HEK293 (cell line): ENCODE measurements around the gene INS.
A peak's percentile ranks its signal among the peaks of the same experiment; 100 is the strongest.

Experiments used
- CTCF ChIA-PET: fragments of 350-600 bp; formaldehyde crosslinking; extraction: SDS; loops from one replicate; lab custom pipeline; 2021; ENCODE audit warnings: antibody characterized with exemption; lab: Yijun Ruan, JAX
- POLR2A ChIA-PET: fragments of 300-600 bp; formaldehyde crosslinking; extraction: SDS; loops from one replicate; lab custom pipeline; 2020; ENCODE audit warnings: antibody characterized with exemption, inconsistent platforms; lab: Yijun Ruan, JAX
- H3K27ac ChIP-seq: fragments of 200-500 bp; sonication (Bioruptor generic); 2 replicates; pipeline ENCODE4 v1.5.1; 2014; ENCODE audit warnings: low read depth, low read length, control low read depth, inconsistent platforms; ENCODE audit errors: extremely low read depth
- H3K36me3 ChIP-seq, 2 experiments: fragments of 200-500 bp in 1 of 2; sonication (Bioruptor generic) in 1 of 2; 1 replicate in 1 of 2; 2 replicates in 1 of 2; pipeline ENCODE4 v1.5.1; 2014 to 2017; ENCODE audit warnings: inconsistent platforms in 2 of 2, low read length in 2 of 2; ENCODE audit not compliant: control insufficient read depth in 2 of 2, insufficient read depth in 1 of 2
- H3K4me1 ChIP-seq: fragments of 200-500 bp; sonication (Bioruptor generic); 2 replicates; pipeline ENCODE4 v1.5.1; 2014; ENCODE audit warnings: mild to moderate bottlenecking, low read length, inconsistent platforms; ENCODE audit not compliant: control insufficient read depth, insufficient read depth
- H3K4me3 ChIP-seq: 2 replicates; pipeline ENCODE4 v1.5.1; 2011; ENCODE audit warnings: low read depth, mild to moderate bottlenecking, control low read depth, low read length, moderate library complexity
- H3K9me3 ChIP-seq: fragments of 200-500 bp; sonication (Bioruptor generic); 2 replicates; pipeline ENCODE4 v1.5.1; 2014; ENCODE audit warnings: low read depth, low read length, inconsistent platforms; ENCODE audit not compliant: control insufficient read depth, insufficient read depth
- HOXC10 ChIP-seq: sonication (generic); formaldehyde crosslinking; IDR thresholded peaks from 2 replicates; pipeline ENCODE4 v1.8.1; 2023; ENCODE audit warnings: mild to moderate bottlenecking, missing genetic modification reagents
- SCRT1 ChIP-seq: fragments of 450-650 bp; formaldehyde crosslinking; IDR thresholded peaks from 2 replicates; pipeline ENCODE4 v1.5.1; 2016; ENCODE audit warnings: missing biosample characterization, missing genetic modification characterization, borderline replicate concordance
- ZBTB17 ChIP-seq: fragments of 450-650 bp; formaldehyde crosslinking; IDR thresholded peaks from 2 replicates; pipeline ENCODE4 v1.5.1; 2016; ENCODE audit warnings: missing biosample characterization, missing genetic modification characterization
- ZBTB48 ChIP-seq: fragments of 450-650 bp; formaldehyde crosslinking; IDR thresholded peaks from 2 replicates; pipeline ENCODE4 v1.5.1; 2016; ENCODE audit warnings: missing biosample characterization, missing genetic modification characterization
- ZIC2 ChIP-seq: fragments of 450-650 bp; formaldehyde crosslinking; IDR thresholded peaks from 2 replicates; pipeline ENCODE4 v1.5.1; 2016; ENCODE audit warnings: missing biosample characterization, missing genetic modification characterization
- ZNF169 ChIP-seq: fragments of 450-650 bp; formaldehyde crosslinking; IDR thresholded peaks from 2 replicates; pipeline ENCODE4 v1.5.1; 2016; ENCODE audit warnings: missing biosample characterization, missing genetic modification characterization
- ZNF335 ChIP-seq: fragments of 450-650 bp; formaldehyde crosslinking; conservative IDR thresholded peaks from 2 replicates; pipeline ENCODE4 v1.5.1; 2016; ENCODE audit warnings: missing biosample characterization, missing genetic modification characterization
- ZNF555 ChIP-seq: fragments of 450-650 bp; formaldehyde crosslinking; conservative IDR thresholded peaks from 2 replicates; pipeline ENCODE4 v1.5.1; 2017; ENCODE audit warnings: missing biosample characterization, mild to moderate bottlenecking, missing genetic modification characterization, inconsistent platforms
- ZNF571 ChIP-seq: fragments of 450-650 bp; formaldehyde crosslinking; IDR thresholded peaks from 2 replicates; pipeline ENCODE4 v1.5.0; 2017; ENCODE audit warnings: missing biosample characterization, missing genetic modification characterization
- TF ChIP-seq, protein P1 (sequence below): fragments of 450-650 bp; formaldehyde crosslinking; IDR thresholded peaks from 2 replicates; pipeline ENCODE4 v1.5.1; 2016; ENCODE audit warnings: missing biosample characterization, missing genetic modification characterization

INS gene

DNA sequence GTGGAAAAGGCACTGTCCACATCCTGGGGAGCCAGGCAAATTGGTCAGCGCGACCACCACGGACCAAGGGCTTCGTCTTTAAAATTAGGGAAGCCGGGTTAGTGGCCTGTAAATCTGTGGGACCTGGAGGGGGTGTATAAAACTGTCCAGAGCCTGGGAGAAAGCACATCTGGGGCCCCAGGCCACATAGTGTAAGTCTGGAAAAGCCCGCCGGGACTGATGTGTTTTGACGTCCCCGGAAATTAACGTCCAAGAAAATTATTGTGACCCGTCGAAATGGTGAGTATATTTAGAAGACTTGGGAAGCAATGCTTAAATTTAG lies 17.6 kb downstream of the INS start:
- TF ChIP-seq, protein P1, sequence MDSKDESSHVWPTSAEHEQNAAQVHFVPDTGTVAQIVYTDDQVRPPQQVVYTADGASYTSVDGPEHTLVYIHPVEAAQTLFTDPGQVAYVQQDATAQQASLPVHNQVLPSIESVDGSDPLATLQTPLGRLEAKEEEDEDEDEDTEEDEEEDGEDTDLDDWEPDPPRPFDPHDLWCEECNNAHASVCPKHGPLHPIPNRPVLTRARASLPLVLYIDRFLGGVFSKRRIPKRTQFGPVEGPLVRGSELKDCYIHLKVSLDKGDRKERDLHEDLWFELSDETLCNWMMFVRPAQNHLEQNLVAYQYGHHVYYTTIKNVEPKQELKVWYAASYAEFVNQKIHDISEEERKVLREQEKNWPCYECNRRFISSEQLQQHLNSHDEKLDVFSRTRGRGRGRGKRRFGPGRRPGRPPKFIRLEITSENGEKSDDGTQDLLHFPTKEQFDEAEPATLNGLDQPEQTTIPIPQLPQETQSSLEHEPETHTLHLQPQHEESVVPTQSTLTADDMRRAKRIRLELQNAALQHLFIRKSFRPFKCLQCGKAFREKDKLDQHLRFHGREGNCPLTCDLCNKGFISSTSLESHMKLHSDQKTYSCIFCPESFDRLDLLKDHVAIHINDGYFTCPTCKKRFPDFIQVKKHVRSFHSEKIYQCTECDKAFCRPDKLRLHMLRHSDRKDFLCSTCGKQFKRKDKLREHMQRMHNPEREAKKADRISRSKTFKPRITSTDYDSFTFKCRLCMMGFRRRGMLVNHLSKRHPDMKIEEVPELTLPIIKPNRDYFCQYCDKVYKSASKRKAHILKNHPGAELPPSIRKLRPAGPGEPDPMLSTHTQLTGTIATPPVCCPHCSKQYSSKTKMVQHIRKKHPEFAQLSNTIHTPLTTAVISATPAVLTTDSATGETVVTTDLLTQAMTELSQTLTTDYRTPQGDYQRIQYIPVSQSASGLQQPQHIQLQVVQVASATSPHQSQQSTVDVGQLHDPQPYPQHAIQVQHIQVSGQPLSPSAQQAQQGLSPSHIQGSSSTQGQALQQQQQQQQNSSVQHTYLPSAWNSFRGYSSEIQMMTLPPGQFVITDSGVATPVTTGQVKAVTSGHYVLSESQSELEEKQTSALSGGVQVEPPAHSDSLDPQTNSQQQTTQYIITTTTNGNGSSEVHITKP (tag by site-specific recombination) = 0 out of 2 replicates have a peak, but pooled peaks have one; percentile 24
- no peak for TF ChIP-seq ZNF555 (tag by site-specific recombination)
- TF ChIP-seq, all 188 proteins: peak for 1
- CTCF ChIA-PET = interaction anchor here (0.7 to 5.0 kb wide), 6 partner anchors 8 to 450 kb away, joined by 3 to 43 read pairs (median 4); no protein-coding TSS in a partner anchor
- POLR2A ChIA-PET = no interaction called here
- H3K36me3 ChIP-seq = no peaks in the 10 kb centered on the region
- no peak overlapping the region for H3K27ac ChIP-seq
- no peak overlapping the region for H3K4me3 ChIP-seq
- H3K4me1 ChIP-seq = no peaks in the 10 kb centered on the region
- no peaks in the 10 kb centered on the region for H3K9me3 ChIP-seq

DNA sequence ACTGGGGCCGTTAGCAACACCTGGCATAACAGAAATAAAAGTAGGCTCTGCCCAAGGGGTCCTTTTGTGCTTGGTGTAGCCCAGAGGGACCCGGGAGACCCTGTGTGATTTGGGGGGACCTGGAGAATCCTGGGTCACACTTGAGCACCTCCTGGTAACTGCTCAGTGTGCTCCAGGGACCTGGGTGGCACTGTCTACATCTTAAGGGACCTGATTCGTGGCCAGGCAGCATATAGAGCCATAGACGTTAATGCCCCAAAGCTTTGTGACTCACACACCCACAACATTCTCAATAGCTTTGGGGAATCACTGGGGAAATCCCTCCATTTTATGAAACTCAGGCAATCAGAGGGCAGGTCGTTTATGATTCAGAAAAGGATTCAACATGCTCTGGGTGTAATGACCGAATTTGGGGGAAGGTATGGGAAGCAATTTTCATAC lies 18.2 kb downstream of the INS start:
- H3K4me3 ChIP-seq = no peak overlapping the region
- H3K27ac ChIP-seq = no peak overlapping the region
- POLR2A ChIA-PET = no interaction called here
- H3K36me3 ChIP-seq = no peaks in the 10 kb centered on the region
- TF ChIP-seq ZNF335 (tag by site-specific recombination) = peak; percentile 39; the same call in 1 of the 2 replicates
- peak; percentile 79 for TF ChIP-seq ZBTB48 (tag by site-specific recombination)
- TF ChIP-seq ZNF571 = no peak
- TF ChIP-seq, all 188 proteins: peak for 2
- CTCF ChIA-PET = interaction anchor here (0.9 to 5.0 kb wide), 4 partner anchors 9 to 490 kb away, joined by 3 to 43 read pairs (median 8); no protein-coding TSS in a partner anchor
- no peaks in the 10 kb centered on the region for H3K9me3 ChIP-seq
- H3K4me1 ChIP-seq = no peaks in the 10 kb centered on the region

DNA sequence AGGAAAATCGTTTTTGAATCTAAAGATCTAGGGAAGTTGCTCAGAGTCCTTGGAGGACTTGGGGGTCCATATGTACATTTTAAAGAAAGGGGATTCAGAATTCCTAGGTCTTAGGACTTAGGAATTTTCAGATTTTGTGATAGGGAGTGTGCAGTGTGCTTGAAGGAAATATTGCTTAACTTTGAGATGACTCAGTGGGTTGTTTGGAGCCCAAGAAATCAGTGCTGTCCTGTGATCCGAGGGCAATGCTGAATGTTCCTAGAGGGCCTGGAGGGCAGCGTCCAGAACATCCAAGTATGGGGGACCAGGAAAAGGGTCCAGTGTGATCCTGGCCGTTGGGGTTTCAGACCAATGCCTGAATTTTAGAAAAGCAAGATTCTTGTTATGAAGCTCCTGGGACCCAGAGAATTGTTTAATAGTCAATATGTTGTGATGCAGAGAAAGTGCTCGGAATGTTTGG lies 18.7 kb downstream of the INS start:
- ChIA-PET POLR2A (interaction anchor here (2.0 kb wide), 1 partner anchor 42 kb away, joined by 8 read pairs; no protein-coding TSS in a partner anchor), CTCF (interaction anchor here (0.9 to 5.0 kb wide), 6 partner anchors 9 to 489 kb away, joined by 3 to 43 read pairs (median 6); no protein-coding TSS in a partner anchor)
- Histone ChIP-seq H3K27ac (no peak overlapping the region), H3K36me3 (no peaks in the 10 kb centered on the region), H3K9me3 (no peaks in the 10 kb centered on the region), H3K4me1 (no peaks in the 10 kb centered on the region), H3K4me3 (no peak overlapping the region)
- peak; percentile 77 for TF ChIP-seq ZNF335 (tag by site-specific recombination)
- no peak for TF ChIP-seq SCRT1 (tag by site-specific recombination)

DNA sequence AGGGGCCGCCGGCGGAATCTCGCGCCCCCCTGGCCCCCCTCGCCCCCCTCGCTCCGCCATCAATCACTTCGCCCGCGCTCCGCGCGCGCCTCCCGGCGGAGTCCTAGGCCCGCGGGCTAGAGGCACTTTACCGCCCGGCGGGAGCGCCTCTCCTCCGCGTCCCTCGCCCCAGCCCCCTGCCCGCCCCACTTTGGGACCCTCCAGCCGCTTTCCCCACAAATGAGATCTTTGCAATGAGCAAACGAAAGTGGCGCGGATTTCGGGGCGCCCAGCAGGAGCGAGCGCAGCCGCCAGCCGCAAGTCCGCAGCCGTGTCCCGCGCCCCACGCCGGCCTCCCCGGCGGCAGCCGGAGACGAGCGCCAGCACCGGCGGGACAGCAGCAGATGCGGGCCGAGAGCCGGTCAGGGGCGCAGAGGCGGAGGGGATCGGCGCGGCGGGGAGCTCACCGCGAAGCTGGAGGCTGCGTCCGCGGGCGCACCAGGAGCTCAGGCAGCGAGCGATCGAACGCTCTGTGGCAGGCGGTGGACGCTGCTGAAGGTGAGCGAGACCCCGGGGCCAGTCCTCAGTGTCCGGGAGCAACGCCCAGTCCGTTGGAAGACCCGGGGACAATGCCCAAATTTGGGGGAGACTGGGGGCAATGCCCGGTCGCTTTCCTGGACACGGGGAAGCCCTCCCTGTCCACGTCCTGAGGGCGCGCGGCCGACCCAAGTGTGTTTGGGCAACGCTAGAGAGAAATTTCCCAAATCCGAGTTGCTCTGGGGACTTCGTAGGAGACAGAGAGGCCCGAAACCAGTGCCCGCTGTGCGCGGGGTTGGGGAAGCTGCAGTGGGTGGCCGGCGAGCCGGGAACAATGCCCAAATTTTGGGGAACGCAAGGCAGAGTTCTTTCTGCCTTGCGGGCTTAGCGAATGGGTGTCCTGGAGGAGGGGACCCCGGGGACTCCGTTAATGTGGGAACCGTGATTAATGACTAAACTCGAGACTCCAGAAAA lies 20.3 kb downstream of the INS start:
- no peak overlapping the region; the same call in 1 of the 2 replicates for H3K27ac ChIP-seq
- POLR2A ChIA-PET = interaction anchor here (2.0 kb wide), 1 partner anchor 41 kb away, joined by 8 read pairs; no protein-coding TSS in a partner anchor
- TF ChIP-seq ZIC2 (tag by site-specific recombination) (peak; percentile 34; the same call in 1 of the 2 replicates), ZBTB17 (0 out of 2 replicates have a peak, but pooled peaks have one; percentile 13), ZNF169 (tag by site-specific recombination) (no peak), HOXC10 (CRISPR knock-in tag) (no peak)
- H3K9me3 ChIP-seq = no peaks in the 10 kb centered on the region
- H3K4me3 ChIP-seq = no peak overlapping the region
- CTCF ChIA-PET = interaction anchor here (0.6 to 5.0 kb wide), 10 partner anchors 11 to 488 kb away, joined by 3 to 43 read pairs (median 4); no protein-coding TSS in a partner anchor
- no peaks in the 10 kb centered on the region for H3K36me3 ChIP-seq
- H3K4me1 ChIP-seq = no peaks in the 10 kb centered on the region
